Left hindlimb (tissue), 1 donor: ENCODE results near the gene UGT1A7.
"Not testable (repeated sequence)": the region's sequence is repeated elsewhere in the genome, so short reads cannot be mapped to it uniquely, and the experiment has no call there.

Experiments
- DNase-seq: peaks from one replicate; pipeline ENCODE4 v3.0.0-alpha.2; 2018

UGT1A7 gene

DNA sequence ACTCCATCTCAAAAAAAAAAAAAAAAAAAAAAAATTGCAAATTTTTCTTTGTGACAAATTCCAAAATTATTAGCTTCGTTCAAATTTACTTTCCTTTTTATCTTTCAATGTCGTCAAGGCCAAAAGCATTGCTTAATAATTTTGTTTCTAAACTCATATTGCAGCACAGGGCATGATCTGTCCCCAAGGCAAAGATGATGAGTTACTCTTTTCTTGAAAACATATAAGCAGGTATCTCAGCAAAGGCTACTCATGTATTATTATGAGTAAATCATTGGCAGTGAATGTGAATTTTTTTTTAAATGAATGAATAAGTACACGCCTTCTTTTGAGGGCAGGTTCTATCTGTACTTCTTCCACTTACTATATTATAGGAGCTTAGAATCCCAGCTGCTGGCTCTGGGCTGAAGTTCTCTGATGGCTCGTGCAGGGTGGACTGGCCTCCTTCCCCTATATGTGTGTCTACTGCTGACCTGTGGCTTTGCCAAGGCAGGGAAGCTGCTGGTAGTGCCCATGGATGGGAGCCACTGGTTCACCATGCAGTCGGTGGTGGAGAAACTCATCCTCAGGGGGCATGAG lies at the start of gene UGT1A7:
UGT1A7 (plus strand) TSS at position 381 of the 579 bp plus-strand sequence; CDS start at position 418, 37 bp downstream.
- no peak for DNase-seq

DNA sequence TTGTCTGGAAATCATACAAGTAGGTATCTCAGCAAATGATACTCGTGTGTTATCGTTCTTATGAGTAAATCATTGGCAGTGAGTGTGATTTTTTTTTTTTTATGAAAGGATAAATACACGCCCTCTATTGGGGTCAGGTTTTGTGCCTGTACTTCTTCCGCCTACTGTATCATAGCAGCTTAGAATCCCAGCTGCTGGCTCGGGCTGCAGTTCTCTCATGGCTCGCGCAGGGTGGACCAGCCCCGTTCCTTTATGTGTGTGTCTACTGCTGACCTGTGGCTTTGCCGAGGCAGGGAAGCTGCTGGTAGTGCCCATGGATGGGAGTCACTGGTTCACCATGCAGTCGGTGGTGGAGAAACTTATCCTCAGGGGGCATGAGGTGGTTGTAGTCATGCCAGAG lies 45.4 kb upstream of the UGT1A7 start, which contains the start of gene UGT1A10:
UGT1A10 (plus strand) TSS at position 143 of the 400 bp plus-strand sequence; CDS start at position 218, 75 bp downstream.
- not testable (repeated sequence) for DNase-seq

DNA sequence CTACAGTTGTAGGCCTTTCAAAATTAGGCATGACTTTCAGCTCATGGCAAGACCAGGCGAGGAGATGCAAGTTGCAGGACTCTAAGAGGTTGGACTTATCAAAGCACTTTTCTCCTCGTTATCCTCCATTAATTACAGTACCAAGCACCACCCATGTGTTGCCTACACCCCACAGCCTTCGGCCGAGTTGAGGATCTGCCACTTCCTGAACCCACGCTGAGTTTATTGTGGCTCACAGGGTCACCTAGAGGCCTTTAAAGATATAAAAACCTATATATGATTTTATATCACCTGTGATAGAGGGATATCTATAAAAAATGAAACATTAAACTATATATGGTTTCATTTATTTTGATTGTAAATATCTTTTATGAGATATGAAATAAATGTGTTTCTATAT lies 42.9 kb upstream of the UGT1A7 start:
- no peak for DNase-seq

DNA sequence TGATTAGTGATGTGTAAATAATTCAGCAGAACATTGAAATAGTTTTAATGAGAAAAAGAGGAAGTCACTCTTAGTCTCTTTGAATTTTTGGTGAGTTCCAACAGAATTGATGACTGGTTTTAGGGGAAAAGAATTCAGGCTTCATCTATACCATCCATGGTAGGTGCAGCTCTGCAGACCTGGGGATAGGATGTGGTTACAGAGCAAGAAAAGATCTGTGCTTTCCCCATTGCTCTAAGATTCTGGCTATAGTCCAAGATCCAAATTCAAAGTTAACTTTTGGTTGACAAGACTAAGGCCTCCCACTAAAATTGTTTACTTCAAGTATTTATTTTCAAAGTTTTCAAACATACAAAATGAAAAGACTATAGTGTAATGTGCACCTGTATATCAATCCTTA lies 41.8 kb upstream of the UGT1A7 start:
- DNase-seq: no peak

DNA sequence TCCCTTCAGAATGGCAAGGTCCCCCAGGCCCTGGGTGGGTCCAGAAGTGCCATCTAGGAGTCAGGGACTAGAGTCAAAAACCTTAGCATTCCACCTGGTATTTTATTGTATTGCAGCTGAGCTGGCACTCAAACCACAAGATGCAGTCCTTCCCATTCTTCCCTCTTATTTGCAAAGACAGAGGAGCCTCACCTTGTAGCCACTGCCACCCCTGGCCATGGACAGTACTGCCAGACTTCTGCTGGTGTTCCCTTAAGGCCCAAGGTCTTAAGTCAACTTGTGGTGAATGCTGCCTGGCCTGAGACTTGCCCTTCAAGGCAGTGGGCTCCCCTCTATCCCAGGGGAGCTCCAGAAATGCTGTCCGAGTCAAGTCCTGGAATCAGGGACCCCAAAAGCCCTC lies 38.6 kb upstream of the UGT1A7 start:
- no peak for DNase-seq

DNA sequence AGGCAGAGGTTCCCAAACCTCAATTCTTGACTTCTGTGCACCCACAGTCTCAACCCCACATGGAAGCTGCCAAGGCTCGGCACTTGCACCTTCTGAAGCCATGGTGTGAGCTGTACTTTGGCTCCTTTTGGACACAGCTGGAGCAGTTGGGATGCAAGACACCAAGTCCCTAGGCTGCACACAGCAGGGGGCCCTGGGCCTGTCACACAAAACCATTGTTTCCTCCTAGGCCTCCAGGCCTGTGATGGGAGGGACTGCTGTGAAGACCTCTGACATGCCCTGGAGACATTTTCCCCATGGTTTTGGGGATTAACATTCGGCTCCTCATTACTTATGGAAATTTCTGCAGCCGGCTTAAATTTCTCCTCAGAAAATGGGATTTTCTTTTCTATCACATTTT lies 35.7 kb upstream of the UGT1A7 start:
- DNase-seq: not testable (repeated sequence)

DNA sequence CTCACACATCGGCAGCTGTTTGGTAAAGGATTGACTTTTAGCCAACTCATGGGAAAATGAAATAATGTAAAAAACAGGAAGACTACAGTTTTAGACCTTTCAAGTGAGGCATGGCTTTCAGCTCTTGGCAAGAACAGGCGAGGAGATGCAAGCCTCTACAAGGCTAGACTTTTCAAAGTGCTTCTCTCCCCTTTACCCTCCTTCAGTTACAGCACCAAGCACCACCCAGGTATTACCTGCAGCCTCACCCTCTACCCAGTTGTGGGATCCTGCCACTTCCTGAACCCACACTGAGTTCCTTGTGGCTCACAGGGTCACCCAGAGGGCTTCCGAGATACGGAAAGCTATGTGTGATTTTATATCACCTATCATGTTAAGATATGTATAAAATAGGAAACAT lies 30.7 kb upstream of the UGT1A7 start:
- no peak for DNase-seq

DNA sequence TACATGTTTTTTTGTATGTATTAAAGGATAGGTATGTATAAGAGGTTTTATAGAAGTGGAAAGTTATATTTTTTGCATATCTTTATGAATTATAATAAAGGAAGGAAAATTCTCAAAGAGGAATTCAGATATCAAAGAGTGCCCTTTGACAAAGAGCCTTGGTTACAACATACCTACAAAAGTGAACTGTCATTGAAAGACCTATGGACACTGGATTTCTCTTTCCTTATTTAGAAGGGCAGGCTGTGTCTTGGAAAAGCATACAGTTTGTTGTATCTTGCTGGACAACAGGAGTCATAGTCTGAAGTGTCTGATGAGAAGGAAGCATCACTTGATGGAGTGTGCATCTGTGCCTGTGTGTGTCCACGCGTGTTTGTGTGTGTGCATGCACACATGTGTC lies 30.3 kb upstream of the UGT1A7 start:
- no peak for DNase-seq

DNA sequence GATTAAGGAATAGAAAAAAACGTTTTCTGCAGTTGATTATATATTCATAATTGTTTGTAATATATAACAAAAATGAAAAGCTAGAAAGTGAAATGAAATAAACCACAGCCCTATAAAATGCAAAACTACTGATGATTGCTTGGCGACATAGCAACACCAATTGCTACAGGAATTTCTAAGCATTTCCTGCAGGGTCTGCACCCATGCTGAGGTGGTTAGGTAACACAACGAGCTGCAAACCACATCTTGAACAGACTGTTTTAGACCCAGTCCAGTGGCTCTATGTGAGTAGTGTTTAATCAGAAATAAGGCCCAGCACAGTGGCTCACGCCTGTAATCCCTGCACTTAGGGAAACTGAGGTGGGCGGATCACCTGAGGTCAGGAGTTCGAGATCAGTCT lies 27.2 kb upstream of the UGT1A7 start:
- DNase-seq: no peak

DNA sequence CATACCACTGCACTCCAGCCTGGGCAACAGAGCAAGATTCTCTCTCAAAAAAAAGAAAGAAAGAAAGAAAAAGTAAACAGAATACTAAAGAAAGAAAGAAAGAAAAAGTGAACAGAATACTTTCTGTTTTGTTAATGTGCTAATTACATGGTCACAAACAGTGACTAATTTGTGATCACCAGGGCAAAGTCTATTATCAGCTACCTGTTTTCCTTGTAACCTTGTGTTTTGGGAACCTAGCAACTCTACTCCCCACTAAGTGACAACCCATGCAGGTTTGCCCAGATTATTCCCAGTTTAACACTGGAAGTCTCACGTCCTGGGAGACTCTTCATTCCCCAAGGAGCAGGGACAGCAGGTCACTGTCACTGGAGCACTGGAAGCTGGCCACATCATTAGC lies 26.7 kb upstream of the UGT1A7 start:
- no peak for DNase-seq

DNA sequence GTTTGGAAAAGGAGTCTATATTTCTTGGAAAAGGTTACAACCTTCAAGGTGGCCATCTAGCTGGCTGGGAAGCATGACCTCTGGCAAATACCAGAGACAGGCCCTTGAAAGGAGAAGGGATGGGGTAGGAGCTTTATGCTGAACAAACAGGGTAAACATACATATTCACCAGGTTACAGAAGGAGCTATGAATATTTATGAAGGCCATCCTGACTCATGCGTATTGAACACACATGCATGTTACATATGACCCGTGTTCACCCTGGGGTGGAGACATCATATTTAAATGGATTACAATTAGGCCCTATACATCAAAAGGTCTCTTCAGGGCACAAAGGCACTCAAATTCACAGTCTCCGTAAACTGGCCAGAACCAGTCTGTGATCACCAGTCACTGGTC lies 25.8 kb upstream of the UGT1A7 start:
- not testable (repeated sequence) for DNase-seq

DNA sequence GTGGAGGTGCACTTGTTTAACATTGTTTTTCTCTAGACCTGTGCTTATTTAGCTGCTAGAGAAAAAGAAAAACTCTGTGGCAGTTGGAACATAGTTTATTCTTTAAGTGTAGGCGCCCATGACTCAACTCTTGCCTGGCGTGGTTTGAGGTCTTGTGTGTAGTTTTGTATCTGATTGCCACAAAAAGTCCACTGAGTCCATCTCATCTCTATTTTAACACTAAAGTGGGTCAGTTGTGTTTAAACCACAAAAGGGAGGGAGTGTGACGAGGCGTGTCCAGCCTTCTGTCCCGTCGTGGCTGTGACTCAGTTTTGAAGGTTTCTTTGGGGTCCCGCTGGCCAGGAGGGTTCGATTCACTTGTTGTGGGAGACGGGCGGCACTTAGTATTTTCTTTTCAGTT lies 25.3 kb upstream of the UGT1A7 start:
- no peak for DNase-seq

DNA sequence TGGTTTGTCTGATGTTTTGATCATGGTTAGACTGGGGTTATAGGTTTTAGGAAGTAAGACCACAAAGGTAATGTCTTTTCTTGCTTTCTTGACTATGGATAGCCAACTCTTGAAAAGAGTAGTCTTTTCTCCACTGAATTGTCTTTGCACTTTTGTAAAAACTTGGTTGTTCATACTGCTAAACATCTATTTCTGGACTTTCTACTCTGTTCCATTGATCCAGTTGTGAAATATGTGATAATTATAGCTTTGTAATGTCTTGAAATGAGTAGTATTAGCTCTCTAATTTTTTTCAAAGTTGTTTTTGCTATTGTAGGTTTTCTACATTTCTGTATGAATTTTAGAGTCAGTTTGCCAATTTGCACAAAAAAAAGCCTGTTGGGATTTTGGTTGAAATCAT lies 23.1 kb upstream of the UGT1A7 start:
- DNase-seq: no peak

DNA sequence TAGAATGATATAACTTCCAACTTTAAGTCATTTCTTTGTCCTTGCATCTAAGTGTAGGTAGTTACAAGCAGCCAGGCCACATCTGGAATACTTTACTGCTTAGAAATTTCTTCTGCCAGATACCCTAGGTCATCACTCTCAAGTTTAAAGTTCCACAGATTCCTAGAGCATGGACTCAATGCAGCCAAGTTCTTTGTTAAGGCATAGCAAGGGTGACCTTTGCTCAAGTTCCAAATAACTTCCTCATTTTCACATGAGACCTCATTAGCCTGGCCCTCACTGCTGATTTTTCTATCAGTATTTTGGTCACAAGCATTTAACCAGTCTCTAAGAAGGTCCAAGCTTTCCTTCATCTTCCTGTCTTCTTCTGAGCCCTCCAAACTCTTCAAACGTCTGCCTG lies 17.8 kb upstream of the UGT1A7 start:
- no peak for DNase-seq

DNA sequence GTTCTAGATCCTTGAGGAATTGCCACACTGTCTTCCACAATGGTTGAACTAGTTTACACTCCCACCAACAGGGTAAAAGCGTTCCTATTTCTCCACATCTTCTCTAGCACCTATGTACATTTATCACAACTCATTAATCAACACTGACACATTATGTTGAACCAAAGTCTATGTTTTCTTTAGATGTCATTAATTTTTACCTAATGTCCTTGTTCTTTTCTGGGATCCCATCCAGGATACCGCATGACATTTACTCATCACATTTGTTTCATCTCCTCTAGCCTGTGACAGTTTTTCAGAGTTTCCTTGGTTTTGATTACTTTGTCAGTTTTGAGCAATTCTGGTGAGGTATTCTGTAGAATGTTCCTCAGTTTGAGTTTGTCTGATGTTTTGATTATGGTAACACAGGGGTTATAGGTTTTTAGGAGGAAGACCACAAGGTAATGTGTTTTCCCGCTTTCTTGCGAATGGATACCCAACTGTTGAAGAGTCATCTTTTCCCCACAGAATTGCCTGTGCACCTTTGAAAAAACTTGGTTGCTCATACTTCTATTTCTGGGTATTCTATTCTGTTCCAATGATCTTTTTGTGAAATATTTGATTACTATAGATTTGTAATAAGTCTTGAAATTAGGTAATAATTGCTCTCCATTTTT lies 13.0 kb upstream of the UGT1A7 start:
- no peak for DNase-seq

DNA sequence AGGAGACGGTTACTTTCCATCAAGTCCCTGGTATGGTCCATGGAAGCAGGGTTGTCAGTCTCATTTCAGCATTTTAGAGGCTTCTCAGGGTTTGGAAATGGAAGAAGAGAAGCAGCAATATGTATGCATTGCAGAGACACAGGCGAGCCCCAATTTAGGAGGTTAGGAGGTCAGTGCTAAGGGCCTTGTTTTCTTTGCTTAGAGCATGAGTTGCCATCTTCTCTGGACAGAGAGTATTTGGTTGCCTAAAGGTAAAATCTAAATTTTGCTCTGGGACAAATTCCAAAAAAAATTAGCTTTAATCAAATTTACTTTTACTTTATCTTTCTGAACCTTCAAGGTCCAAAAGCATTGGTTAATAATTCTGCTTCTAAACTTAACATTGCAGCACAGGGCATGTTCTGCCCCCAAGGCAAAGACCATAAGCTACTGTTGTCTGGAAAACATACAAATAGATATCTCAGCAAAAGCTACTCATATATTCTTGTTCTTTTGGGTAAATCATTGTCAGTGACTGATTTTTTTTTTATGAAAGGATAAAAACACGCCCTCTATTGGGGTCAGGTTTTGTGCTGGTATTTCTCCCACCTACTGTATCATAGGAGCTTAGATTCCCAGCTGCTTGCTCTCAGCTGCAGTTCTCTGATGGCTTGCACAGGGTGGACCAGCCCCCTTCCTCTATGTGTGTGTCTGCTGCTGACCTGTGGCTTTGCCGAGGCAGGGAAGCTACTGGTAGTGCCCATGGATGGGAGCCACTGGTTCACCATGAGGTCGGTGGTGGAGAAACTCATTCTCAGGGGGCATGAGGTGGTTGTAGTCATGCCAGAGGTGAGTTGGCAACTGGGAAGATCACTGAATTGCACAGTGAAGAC lies 10.2 kb upstream of the UGT1A7 start, which contains the start of gene UGT1A9:
UGT1A9 (plus strand) TSS at position 609 of the 872 bp plus-strand sequence; CDS start at position 646, 37 bp downstream.
- no peak for DNase-seq

DNA sequence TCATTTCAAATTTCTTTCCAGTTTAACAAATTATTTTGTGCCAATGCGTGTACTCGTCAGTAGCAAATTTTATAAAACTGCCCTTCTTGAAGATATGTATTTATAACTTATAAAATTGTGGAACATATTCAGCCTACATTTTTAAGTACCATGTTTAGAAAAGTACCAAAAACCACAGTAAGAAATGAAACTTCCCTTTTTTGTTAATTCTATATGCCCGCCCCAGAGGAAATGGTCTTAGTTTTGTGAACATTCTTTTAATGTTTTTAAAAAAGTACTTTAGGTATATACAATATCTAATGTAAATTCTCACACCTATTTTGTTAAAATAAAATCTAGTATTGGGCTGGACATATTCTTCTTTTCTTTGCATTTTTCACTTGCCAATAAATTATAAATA lies 8.8 kb upstream of the UGT1A7 start:
- DNase-seq: no peak

DNA sequence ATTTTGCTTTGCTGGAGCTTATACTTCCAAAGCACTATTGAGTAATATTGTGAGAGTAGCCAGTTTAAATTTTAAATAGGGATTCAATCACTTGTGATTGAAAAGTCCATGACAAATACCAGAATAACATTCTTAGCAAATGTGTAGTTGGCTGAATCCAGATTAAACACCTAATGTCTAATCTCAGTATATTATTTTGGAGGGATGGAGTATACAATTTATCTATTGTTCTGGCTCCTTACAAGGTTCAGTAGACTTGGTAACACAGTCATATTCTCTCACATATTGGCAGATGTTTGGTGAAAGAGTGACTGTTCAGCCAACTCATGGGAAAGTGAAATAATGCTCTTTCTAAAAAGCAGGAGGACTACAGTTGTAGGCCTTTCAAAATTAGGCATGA lies 7.8 kb upstream of the UGT1A7 start:
- no peak for DNase-seq

DNA sequence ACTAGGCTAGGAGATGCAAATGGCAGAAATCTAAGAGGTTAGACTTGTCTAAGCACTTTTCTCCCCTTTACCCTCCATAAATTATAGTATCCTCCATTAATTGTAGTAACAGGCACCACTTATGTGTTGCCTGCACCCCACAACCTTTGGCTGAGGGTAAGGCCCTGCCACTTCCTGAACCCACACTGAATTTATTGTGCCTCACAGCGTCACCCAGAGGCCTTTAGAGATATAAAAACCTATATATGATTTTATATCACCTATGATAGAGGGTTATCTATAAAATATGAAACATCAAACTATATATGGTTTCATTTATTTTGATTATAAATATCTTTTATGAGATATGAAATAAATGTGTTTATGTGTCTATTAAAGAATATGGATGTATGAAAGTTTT lies 7.4 kb upstream of the UGT1A7 start:
- no peak for DNase-seq

DNA sequence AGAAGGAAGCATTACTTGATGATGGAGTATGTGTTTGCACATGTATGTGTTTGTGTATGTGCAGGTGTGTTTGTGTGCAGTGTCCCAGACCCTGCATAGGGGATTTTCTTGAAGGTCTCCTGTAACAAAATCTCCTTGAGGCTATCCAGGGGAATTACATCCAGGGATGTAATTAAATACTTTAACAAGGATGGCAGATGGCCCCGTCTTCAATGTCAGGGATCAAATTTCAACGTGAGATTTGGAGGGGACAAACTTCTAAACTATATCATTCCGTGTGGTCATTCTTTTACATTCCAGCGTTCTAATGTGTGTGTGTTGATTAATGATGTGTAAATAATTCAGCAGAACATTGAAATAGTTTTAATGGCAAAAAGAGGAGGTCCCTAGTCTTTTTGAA lies 6.7 kb upstream of the UGT1A7 start:
- DNase-seq: no peak

DNA sequence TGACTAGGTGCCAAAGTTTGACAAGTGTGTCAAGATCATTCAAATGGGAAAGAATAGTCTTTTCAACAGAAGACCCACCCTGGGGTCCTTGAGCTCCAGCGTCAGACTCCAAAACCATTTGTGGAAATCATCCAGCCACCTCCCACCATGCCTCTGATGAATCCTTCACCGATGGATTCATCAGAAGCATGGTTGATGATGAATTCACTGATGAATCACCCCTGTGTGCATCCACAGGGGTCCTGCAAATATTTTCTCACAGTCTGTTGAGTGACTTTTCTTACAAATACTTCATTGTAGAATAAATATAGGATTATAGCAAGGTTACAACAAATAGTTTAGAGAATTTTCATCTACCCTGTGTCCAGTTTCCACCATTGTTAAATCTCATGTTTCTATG lies 5.7 kb upstream of the UGT1A7 start:
- no peak for DNase-seq

DNA sequence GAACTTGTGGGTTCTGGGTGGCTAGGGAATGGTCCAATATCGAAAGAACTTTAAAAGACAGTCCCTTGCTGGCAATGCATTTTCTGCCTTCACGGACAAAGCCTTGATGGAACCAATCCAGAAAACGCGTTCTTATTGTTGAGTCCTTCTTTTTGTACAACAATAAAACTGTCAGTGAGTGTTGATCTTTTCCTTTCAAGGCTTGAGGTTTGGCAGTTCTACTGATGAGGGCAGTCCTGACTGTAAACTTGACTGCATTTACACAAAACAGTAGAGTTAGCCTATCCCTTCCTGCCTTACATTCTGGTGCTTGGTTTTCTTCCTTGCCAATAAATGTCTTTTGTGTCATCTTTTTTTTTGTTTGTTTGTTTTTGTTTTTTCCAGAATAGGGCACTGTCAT lies 2.5 kb upstream of the UGT1A7 start:
- no peak for DNase-seq

DNA sequence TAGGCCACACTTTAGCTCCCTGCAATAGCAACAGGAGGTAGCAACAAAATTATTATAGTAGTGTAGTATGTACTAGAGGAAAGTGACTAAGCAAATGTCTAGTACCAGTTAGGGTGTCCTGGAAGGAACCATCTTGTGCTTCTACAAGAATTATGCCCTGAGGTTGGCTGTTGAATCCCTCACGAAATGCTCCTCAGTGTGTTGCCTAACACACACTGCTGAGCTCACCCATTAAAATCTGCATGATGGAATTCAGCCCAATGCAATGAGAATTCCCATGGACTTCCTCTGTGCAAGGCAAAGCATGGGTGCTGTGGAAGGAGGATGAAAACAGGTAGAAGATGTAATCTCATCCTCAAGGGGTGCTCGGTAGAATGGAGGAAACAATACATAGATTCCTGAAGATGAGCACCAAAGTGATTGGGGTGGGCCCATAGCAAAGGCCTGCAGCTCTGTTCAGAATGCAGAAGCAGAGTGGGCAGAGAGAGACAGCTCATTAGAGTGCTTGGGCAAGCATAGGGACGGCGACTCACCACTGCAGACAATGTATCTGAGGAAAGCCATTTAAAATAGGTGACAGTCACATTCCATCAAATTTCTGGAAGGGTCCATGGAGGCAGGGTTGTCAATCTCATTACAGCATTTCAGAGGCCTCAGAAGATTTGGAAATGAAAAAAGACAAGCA lies 1.2 kb upstream of the UGT1A7 start:
- DNase-seq: no peak
